Neuronal stem cell (in vitro differentiated cells): ENCODE data around the gene MAG.

Experiments
- DNase-seq: peaks from one replicate; pipeline ENCODE4 v3.0.0-alpha.2; 2013; ENCODE audit warnings: low spot score
- H2AFZ ChIP-seq: one replicate; pipeline ENCODE4 v1.6.1; 2013; ENCODE audit warnings: mild to moderate bottlenecking, low read length, inconsistent platforms
- H2AK5ac ChIP-seq: 2 replicates; pipeline ENCODE4 v1.6.1; 2013; ENCODE audit warnings: low read depth, mild to moderate bottlenecking, inconsistent platforms, low read length, moderate library complexity, mixed read lengths
- H2BK120ac ChIP-seq: 2 replicates; pipeline ENCODE4 v1.6.1; 2013; ENCODE audit warnings: low read depth, mild to moderate bottlenecking, inconsistent platforms, low read length, moderate library complexity, mixed read lengths
- H2BK12ac ChIP-seq: one replicate; pipeline ENCODE4 v1.6.1; 2013; ENCODE audit warnings: low read length, inconsistent platforms
- H2BK15ac ChIP-seq: 2 replicates; pipeline ENCODE4 v1.6.1; 2013; ENCODE audit warnings: mild to moderate bottlenecking, low read length, inconsistent platforms, mixed read lengths
- H2BK5ac ChIP-seq: one replicate; pipeline ENCODE4 v1.6.1; 2013; ENCODE audit warnings: inconsistent platforms, mild to moderate bottlenecking, low read length, moderate library complexity
- H3K14ac ChIP-seq: one replicate; pipeline ENCODE4 v1.6.1; 2013; ENCODE audit warnings: low read length, inconsistent platforms
- H3K18ac ChIP-seq: 2 replicates; pipeline ENCODE4 v1.6.1; 2013; ENCODE audit warnings: low read length, inconsistent platforms
- H3K23ac ChIP-seq: 2 replicates; pipeline ENCODE4 v1.6.1; 2013; ENCODE audit warnings: low read depth, mild to moderate bottlenecking, mixed read lengths, low read length, inconsistent platforms; ENCODE audit not compliant: poor library complexity
- H3K27ac ChIP-seq: replicated peaks from 3 replicates; pipeline ENCODE4 v1.5.1; 2013; ENCODE audit warnings: low read length, inconsistent platforms
- H3K27me3 ChIP-seq, 3 experiments: 2 replicates each; pipeline ENCODE4 v1.6.1; 2013; ENCODE audit warnings: low read length in 3 of 3, mild to moderate bottlenecking in 2 of 3, inconsistent platforms in 1 of 3, low read depth in 1 of 3, mixed read lengths in 1 of 3, moderate library complexity in 1 of 3; ENCODE audit not compliant: control insufficient read depth in 3 of 3, insufficient read depth in 3 of 3
- H3K36me3 ChIP-seq, 2 donors: replicated peaks in 1 of 2; 2 replicates each; pipeline ENCODE4 v1.6.1; 2013; ENCODE audit warnings: low read length in 2 of 2; ENCODE audit not compliant: control insufficient read depth in 2 of 2, insufficient read depth in 2 of 2
- H3K4ac ChIP-seq: 2 replicates; pipeline ENCODE4 v1.6.1; 2013; ENCODE audit warnings: inconsistent platforms, mild to moderate bottlenecking, low read length, moderate library complexity
- H3K4me1 ChIP-seq, 2 donors: 1 replicate in 1 of 2; 2 replicates in 1 of 2; pipeline ENCODE4 v1.6.1; 2013; ENCODE audit warnings: low read length in 2 of 2, low read depth in 1 of 2; ENCODE audit not compliant: control insufficient read depth in 2 of 2, insufficient read depth in 1 of 2
- H3K4me2 ChIP-seq: one replicate; pipeline ENCODE4 v1.6.1; 2013; ENCODE audit warnings: mild to moderate bottlenecking, low read length, inconsistent platforms; ENCODE audit not compliant: insufficient read depth, poor library complexity, severe bottlenecking
- H3K4me3 ChIP-seq, 2 donors: 2 replicates each; pipeline ENCODE4 v1.5.1; 2013; ENCODE audit warnings: low read length in 2 of 2, mild to moderate bottlenecking in 2 of 2, inconsistent platforms in 1 of 2, moderate library complexity in 1 of 2
- H3K79me1 ChIP-seq: one replicate; pipeline ENCODE4 v1.6.1; 2013; ENCODE audit warnings: low read depth, mild to moderate bottlenecking, inconsistent platforms, low read length, moderate library complexity
- H3K9ac ChIP-seq: one replicate; pipeline ENCODE4 v1.6.1; 2013; ENCODE audit warnings: mild to moderate bottlenecking, low read depth, low read length, inconsistent platforms; ENCODE audit not compliant: poor library complexity
- H3K9me3 ChIP-seq, 2 donors: replicated peaks in 1 of 2; 2 replicates each; pipeline versions ENCODE3 to v1.6.1; 2013; ENCODE audit warnings: low read length in 2 of 2, mild to moderate bottlenecking in 2 of 2, inconsistent platforms in 1 of 2, low read depth in 1 of 2, mixed read lengths in 1 of 2, moderate library complexity in 1 of 2; ENCODE audit not compliant: control insufficient read depth in 2 of 2, insufficient read depth in 1 of 2
- H4K8ac ChIP-seq: one replicate; pipeline ENCODE4 v1.6.1; 2013; ENCODE audit warnings: low read depth, mild to moderate bottlenecking, inconsistent platforms, low read length, moderate library complexity
- H4K91ac ChIP-seq: one replicate; pipeline ENCODE4 v1.6.1; 2013; ENCODE audit warnings: low read length, low read depth, mild to moderate bottlenecking, inconsistent platforms; ENCODE audit not compliant: poor library complexity
- WGBS, 2 donors: extraction: QIAGEN DNeasy Blood & Tissue Kit; methylation state at CpG; one replicate each; pipeline ENCODE4 v1.1.7; 2013; ENCODE audit warnings: missing lambda C conversion rate in 2 of 2, mixed read lengths in 1 of 2; ENCODE audit not compliant: insufficient read length in 2 of 2, insufficient replicate concordance in 1 of 2; ENCODE audit errors: extremely low coverage in 2 of 2; 5-methylcytosine and 5-hydroxymethylcytosine counted together

Gene MAG

GRCh38 chr19:35314858-35315470 is 23.0 kb downstream of the MAG start:
- no peak overlapping the region for H3K23ac ChIP-seq
- no peak overlapping the region for H2BK5ac ChIP-seq
- no peak overlapping the region for H3K9ac ChIP-seq
- H4K91ac ChIP-seq, result no peak overlapping the region
- H3K27me3 ChIP-seq, result peaks cover 0 to 13% (median 0%) of the 10 kb centered on the region in 3 experiments
- no peak overlapping the region for H2BK15ac ChIP-seq
- H3K4me1 ChIP-seq, result peaks cover 0 to 1% of the 10 kb centered on the region in 2 donors
- H3K27ac ChIP-seq, result no peak overlapping the region
- H3K4me3 ChIP-seq, result no peak overlapping the region
- no CpG with 5 or more reads among the region's 10 CpGs for WGBS, 2 donors
- no peak overlapping the region for H3K18ac ChIP-seq
- no peaks in the 10 kb centered on the region for H3K9me3 ChIP-seq
- H3K36me3 ChIP-seq, result no peaks in the 10 kb centered on the region
- H4K8ac ChIP-seq, result no peak overlapping the region
- H2BK120ac ChIP-seq, result no peak overlapping the region
- H2AK5ac ChIP-seq, result no peak overlapping the region
- DNase-seq, result no peak
- H3K14ac ChIP-seq, result no peak overlapping the region
- H2AFZ ChIP-seq, result no peak overlapping the region
- no peak overlapping the region for H3K4ac ChIP-seq
- H3K79me1 ChIP-seq, result no peaks in the 10 kb centered on the region
- H2BK12ac ChIP-seq, result no peak overlapping the region
- H3K4me2 ChIP-seq, result no peak overlapping the region

GRCh38 chr19:35315883-35316282 is 23.9 kb downstream of the MAG start:
- Histone ChIP-seq H2BK15ac (no peak overlapping the region), H3K36me3 (no peaks in the 10 kb centered on the region), H2BK5ac (no peak overlapping the region), H4K8ac (no peak overlapping the region), H3K4ac (no peak overlapping the region), H3K4me1 (peaks cover 0 to 1% of the 10 kb centered on the region in 2 donors), H3K9ac (no peak overlapping the region), H3K9me3 (no peaks in the 10 kb centered on the region), H3K79me1 (no peaks in the 10 kb centered on the region), H2BK120ac (no peak overlapping the region), H2BK12ac (no peak overlapping the region), H3K4me3 (no peak overlapping the region), H2AK5ac (no peak overlapping the region), H3K27me3 (peaks cover 0 to 8% (median 0%) of the 10 kb centered on the region in 3 experiments), H4K91ac (no peak overlapping the region), H3K4me2 (no peak overlapping the region), H3K23ac (no peak overlapping the region), H2AFZ (no peak overlapping the region), H3K18ac (no peak overlapping the region), H3K27ac (no peak overlapping the region), H3K14ac (no peak overlapping the region)
- DNase-seq, result no peak
- whole genome bisulfite sequencing, 2 donors, result no CpG with 5 or more reads among the region's 9 CpGs

- DNase-seq, result no peak
- no CpG with 5 or more reads among the region's 9 CpGs for WGBS, 2 donors
- H3K4me3 ChIP-seq, result no peak overlapping the region
- no peak overlapping the region for H2BK15ac ChIP-seq
- no peak overlapping the region for H3K27ac ChIP-seq
- H2BK12ac ChIP-seq, result no peak overlapping the region
- H4K91ac ChIP-seq, result no peak overlapping the region
- no peak overlapping the region for H3K18ac ChIP-seq
- no peaks in the 10 kb centered on the region for H3K9me3 ChIP-seq
- no peaks in the 10 kb centered on the region for H3K79me1 ChIP-seq
- H3K27me3 ChIP-seq, result peaks cover 0 to 4% (median 0%) of the 10 kb centered on the region in 3 experiments
- no peak overlapping the region for H2AK5ac ChIP-seq
- H4K8ac ChIP-seq, result no peak overlapping the region
- H3K14ac ChIP-seq, result peak overlapping the region; percentile 56
- H2BK5ac ChIP-seq, result no peak overlapping the region
- H2BK120ac ChIP-seq, result no peak overlapping the region
- H3K4me2 ChIP-seq, result no peak overlapping the region
- no peaks in the 10 kb centered on the region for H3K36me3 ChIP-seq
- H3K9ac ChIP-seq, result no peak overlapping the region
- H2AFZ ChIP-seq, result no peak overlapping the region
- peaks cover 0 to 1% of the 10 kb centered on the region in 2 donors for H3K4me1 ChIP-seq
- H3K23ac ChIP-seq, result no peak overlapping the region
- H3K4ac ChIP-seq, result no peak overlapping the region
Measured at GRCh38 chr19:35316560-35316959, 24.6 kb downstream of the MAG start.

- Histone ChIP-seq H3K9me3 (peaks cover 2 to 3% of the 10 kb centered on the region in 2 donors), H2BK12ac (no peak overlapping the region), H4K91ac (no peak overlapping the region), H3K79me1 (no peaks in the 10 kb centered on the region), H2AK5ac (no peak overlapping the region), H3K14ac (no peak overlapping the region), H3K36me3 (no peaks in the 10 kb centered on the region), H3K27me3 (no peaks in the 10 kb centered on the region), H2BK15ac (no peak overlapping the region), H3K27ac (no peak overlapping the region), H4K8ac (no peak overlapping the region), H3K4me3 (no peak overlapping the region), H2BK120ac (no peak overlapping the region), H3K18ac (no peak overlapping the region), H3K4me1 (no peaks in the 10 kb centered on the region), H2AFZ (peak overlapping the region; percentile 73), H3K4ac (no peak overlapping the region), H3K23ac (no peak overlapping the region), H3K9ac (no peak overlapping the region), H2BK5ac (no peak overlapping the region), H3K4me2 (no peak overlapping the region)
- WGBS, 2 donors, result no CpG with 5 or more reads among the region's 7 CpGs
- no peak for DNase-seq
Measured at GRCh38 chr19:35317464-35318043, 25.6 kb downstream of the MAG start.
